Adrenal gland (tissue), 5 donors: Measurements from ENCODE around the gene AOPEP.

ENCODE experiments used
- CTCF ChIP-seq, 6 experiments: fragments of 450-650 bp in 4 of 6; fragments of 200-600 bp in 2 of 6; sonication (generic) in 1 of 6; IDR thresholded peaks; 1 replicate in 5 of 6; 2 replicates in 1 of 6; pipeline versions ENCODE4 v1.5.1 to v1.8.0; 2016 to 2021; ENCODE audit warnings: antibody characterized with exemption in 6 of 6, mild to moderate bottlenecking in 2 of 6, moderate library complexity in 1 of 6
- POLR2A ChIP-seq, 2 donors: fragments of 450-650 bp; IDR thresholded peaks; one replicate each; pipeline ENCODE4 v1.6.1; 2017; ENCODE audit warnings: antibody characterized with exemption in 2 of 2, mild to moderate bottlenecking in 2 of 2, moderate library complexity in 1 of 2
- donor health status: DM: no; HTN: no; CAD: no.

DNA sequence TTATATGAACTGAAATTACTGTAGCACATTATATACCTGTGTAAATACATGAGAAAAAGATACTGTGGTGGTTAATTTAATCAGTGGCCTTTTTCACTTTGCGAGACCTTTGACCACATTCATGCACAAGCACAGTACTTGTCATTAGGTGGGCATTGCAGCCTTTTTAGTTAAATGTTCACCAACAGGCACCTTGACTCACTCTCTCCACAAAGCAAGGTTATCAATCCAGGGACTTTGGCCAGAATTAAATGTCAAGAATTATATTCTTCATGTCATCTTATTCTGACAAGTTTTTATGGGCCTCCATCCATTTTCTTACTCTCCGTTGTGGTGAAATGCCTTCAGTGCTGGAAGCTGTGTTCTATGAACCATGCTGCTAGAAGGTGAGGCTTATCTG, 72.2 kb downstream of the AOPEP start:
- TF ChIP-seq POLR2A (IDR thresholded peaks at IDR 0.05) = no peak
- TF ChIP-seq CTCF (IDR thresholded peaks at IDR 0.05) = no peak
